RWPE2 (cell line): ENCODE measurements around the gene RFC2.

Source experiments
- ATAC-seq: fragments of 200-7000 bp; cut with Tn5 transposase; 3 replicates; pipeline ENCODE4 v1.9.1; 2021; ENCODE audit warnings: low read depth
- DNase-seq: peaks from one replicate; pipeline ENCODE4 v3.0.0-alpha.2; 2020; ENCODE audit warnings: low spot score
- H3K27ac ChIP-seq: fragments of 450-650 bp; 2 replicates; pipeline ENCODE4 v1.5.1; 2017; ENCODE audit warnings: mild to moderate bottlenecking; ENCODE audit not compliant: poor library complexity, severe bottlenecking
- H3K27me3 ChIP-seq: fragments of 250-450 bp; sonication (Bioruptor Pico); 2 replicates; pipeline ENCODE4 v1.5.1; 2021; ENCODE audit warnings: mild to moderate bottlenecking, moderate library complexity; ENCODE audit not compliant: insufficient read depth, poor library complexity, severe bottlenecking
- H3K36me3 ChIP-seq: fragments of 250-450 bp; sonication (Bioruptor Pico); 2 replicates; pipeline ENCODE4 v1.5.1; 2020; ENCODE audit warnings: low read depth, mild to moderate bottlenecking, moderate library complexity
- H3K4me1 ChIP-seq: fragments of 250-450 bp; sonication (Bioruptor Pico); 2 replicates; pipeline ENCODE4 v1.5.1; 2021; ENCODE audit warnings: mild to moderate bottlenecking, moderate library complexity; ENCODE audit not compliant: insufficient read depth, poor library complexity, severe bottlenecking
- H3K4me3 ChIP-seq: fragments of 250-450 bp; sonication (Bioruptor Pico); 2 replicates; pipeline ENCODE4 v1.5.1; 2021; ENCODE audit warnings: mild to moderate bottlenecking, moderate library complexity; ENCODE audit not compliant: severe bottlenecking
- H3K9me3 ChIP-seq: fragments of 250-450 bp; sonication (Bioruptor Pico); 2 replicates; pipeline ENCODE4 v1.5.1; 2021; ENCODE audit warnings: mild to moderate bottlenecking, moderate library complexity; ENCODE audit not compliant: severe bottlenecking
- CTCF ChIP-seq: fragments of 450-650 bp; IDR thresholded peaks from one replicate; pipeline ENCODE4 v1.5.1; 2017; ENCODE audit warnings: mild to moderate bottlenecking, moderate library complexity; ENCODE audit not compliant: poor library complexity, severe bottlenecking

Gene RFC2

GRCh38 chr7:74267756-74268565 lies 13.8 kb upstream of the RFC2 start:
- ATAC-seq: no peak
- no peak for DNase-seq
- H3K4me1 ChIP-seq: peaks cover 7% of the 10 kb centered on the region
- no peaks in the 10 kb centered on the region for H3K27me3 ChIP-seq
- H3K27ac ChIP-seq: no peak overlapping the region
- H3K9me3 ChIP-seq: no peaks in the 10 kb centered on the region
- no peak overlapping the region for H3K4me3 ChIP-seq
- H3K36me3 ChIP-seq: no peaks in the 10 kb centered on the region
- no peak for TF ChIP-seq CTCF

- Histone ChIP-seq H3K27ac (no peak overlapping the region), H3K27me3 (no peaks in the 10 kb centered on the region), H3K36me3 (no peaks in the 10 kb centered on the region), H3K4me3 (no peak overlapping the region), H3K4me1 (no peaks in the 10 kb centered on the region), H3K9me3 (no peaks in the 10 kb centered on the region)
- ATAC-seq (no peak), DNase-seq (no peak)
- no peak for TF ChIP-seq CTCF
Observed at GRCh38 chr7:74266191-74266963, 12.2 kb upstream of the RFC2 start.

- no peak for ATAC-seq
- TF ChIP-seq CTCF: no peak
- Histone ChIP-seq H3K27me3 (no peaks in the 10 kb centered on the region), H3K4me3 (no peak overlapping the region), H3K9me3 (no peaks in the 10 kb centered on the region), H3K36me3 (no peaks in the 10 kb centered on the region), H3K4me1 (no peaks in the 10 kb centered on the region), H3K27ac (no peak overlapping the region)
- DNase-seq: no peak
Observed at GRCh38 chr7:74263399-74264120, 9.4 kb upstream of the RFC2 start.

GRCh38 chr7:74262639-74263398 lies 8.6 kb upstream of the RFC2 start:
- Histone ChIP-seq H3K27ac (no peak overlapping the region), H3K36me3 (no peaks in the 10 kb centered on the region), H3K4me1 (no peaks in the 10 kb centered on the region), H3K27me3 (no peaks in the 10 kb centered on the region), H3K9me3 (no peaks in the 10 kb centered on the region), H3K4me3 (no peak overlapping the region)
- DNase-seq (no peak), ATAC-seq (no peak)
- TF ChIP-seq CTCF: no peak
